ENCODE data around the gene LRWD1. TPM values are rescaled to one million over a fixed set of nuclear protein-coding genes. Genes with fewer than 3 reads are reported as not detected.

Gene LRWD1
- total and polyA plus RNA-seq, 2 of the 13 experiments (the other 11 are each of a cell fraction or from before 2014, with no cell fraction given), result 8.5 to 16.3 TPM

DNA sequence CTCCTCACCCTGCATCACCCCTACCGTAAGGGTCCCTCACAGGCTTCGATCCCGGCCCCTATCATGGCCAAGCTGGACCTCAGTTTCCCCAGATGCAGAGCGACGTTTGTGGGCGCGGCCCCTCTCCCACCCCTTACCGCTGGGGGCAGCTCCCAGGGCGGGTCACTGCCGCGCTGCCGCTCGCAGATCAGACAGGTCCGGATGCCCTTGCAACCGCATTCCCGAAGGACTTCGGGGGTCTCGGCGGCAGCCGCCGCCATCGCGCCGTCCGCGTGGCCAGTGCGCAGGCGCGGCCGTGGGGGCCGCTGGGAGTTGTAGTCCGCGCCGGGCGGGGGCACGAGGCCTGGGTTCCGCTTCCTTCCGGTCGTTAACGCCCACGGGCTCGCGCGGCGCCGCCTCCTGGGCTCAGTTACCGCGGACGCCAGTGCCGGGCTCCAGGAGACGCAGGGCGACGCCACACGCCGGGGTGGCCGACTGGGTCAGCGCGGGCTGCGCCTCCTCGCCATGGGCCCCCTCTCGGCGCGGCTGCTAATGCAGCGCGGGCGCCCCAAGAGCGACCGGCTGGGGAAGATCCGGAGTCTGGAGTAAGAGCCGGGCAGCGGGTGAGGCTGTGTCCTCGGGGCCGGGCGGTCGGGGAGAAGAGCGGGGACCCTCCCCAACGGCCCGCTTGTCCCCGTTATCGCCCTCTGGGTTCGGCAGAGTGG, at the start of gene LRWD1, which contains the start of gene ALKBH4 (continued):
- TF ChIP-seq, protein P1, sequence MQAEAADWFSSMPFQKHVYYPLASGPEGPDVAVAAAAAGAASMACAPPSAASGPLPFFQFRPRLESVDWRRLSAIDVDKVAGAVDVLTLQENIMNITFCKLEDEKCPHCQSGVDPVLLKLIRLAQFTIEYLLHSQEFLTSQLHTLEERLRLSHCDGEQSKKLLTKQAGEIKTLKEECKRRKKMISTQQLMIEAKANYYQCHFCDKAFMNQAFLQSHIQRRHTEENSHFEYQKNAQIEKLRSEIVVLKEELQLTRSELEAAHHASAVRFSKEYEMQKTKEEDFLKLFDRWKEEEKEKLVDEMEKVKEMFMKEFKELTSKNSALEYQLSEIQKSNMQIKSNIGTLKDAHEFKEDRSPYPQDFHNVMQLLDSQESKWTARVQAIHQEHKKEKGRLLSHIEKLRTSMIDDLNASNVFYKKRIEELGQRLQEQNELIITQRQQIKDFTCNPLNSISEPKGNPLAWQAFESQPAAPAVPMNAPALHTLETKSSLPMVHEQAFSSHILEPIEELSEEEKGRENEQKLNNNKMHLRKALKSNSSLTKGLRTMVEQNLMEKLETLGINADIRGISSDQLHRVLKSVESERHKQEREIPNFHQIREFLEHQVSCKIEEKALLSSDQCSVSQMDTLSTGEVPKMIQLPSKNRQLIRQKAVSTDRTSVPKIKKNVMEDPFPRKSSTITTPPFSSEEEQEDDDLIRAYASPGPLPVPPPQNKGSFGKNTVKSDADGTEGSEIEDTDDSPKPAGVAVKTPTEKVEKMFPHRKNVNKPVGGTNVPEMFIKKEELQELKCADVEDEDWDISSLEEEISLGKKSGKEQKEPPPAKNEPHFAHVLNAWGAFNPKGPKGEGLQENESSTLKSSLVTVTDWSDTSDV (CRISPR knock-in tag; IDR thresholded peaks at IDR 0.05), result peak; percentile 90; the same call in 1 of the 2 replicates
- TF ChIP-seq MEIS1 (CRISPR knock-in tag; IDR thresholded peaks at IDR 0.05; ENCODE audit: borderline replicate concordance) (no peak), POLR2AphosphoS5 (IDR thresholded peaks at IDR 0.05; ENCODE audit: low read depth, low read length) (peak; percentile 70), ZNF30 (CRISPR knock-in tag; IDR thresholded peaks at IDR 0.05) (no peak), TOPORS (CRISPR knock-in tag; IDR thresholded peaks at IDR 0.05) (peak; percentile 71; the same call in 1 of the 2 replicates), ZZZ3 (CRISPR knock-in tag; IDR thresholded peaks at IDR 0.05; ENCODE audit: borderline replicate concordance) (no peak), SNAI1 (CRISPR knock-in tag; IDR thresholded peaks at IDR 0.05; ENCODE audit: borderline replicate concordance) (no peak), REPIN1 (CRISPR knock-in tag; IDR thresholded peaks at IDR 0.05; ENCODE audit: borderline replicate concordance, low read depth) (peak; percentile 77; the same call in 1 of the 2 replicates)
- TF ChIP-seq, protein P2, sequence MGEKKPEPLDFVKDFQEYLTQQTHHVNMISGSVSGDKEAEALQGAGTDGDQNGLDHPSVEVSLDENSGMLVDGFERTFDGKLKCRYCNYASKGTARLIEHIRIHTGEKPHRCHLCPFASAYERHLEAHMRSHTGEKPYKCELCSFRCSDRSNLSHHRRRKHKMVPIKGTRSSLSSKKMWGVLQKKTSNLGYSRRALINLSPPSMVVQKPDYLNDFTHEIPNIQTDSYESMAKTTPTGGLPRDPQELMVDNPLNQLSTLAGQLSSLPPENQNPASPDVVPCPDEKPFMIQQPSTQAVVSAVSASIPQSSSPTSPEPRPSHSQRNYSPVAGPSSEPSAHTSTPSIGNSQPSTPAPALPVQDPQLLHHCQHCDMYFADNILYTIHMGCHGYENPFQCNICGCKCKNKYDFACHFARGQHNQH (CRISPR knock-in tag; IDR thresholded peaks at IDR 0.05), result peak; percentile 38
- TF ChIP-seq, protein P3, sequence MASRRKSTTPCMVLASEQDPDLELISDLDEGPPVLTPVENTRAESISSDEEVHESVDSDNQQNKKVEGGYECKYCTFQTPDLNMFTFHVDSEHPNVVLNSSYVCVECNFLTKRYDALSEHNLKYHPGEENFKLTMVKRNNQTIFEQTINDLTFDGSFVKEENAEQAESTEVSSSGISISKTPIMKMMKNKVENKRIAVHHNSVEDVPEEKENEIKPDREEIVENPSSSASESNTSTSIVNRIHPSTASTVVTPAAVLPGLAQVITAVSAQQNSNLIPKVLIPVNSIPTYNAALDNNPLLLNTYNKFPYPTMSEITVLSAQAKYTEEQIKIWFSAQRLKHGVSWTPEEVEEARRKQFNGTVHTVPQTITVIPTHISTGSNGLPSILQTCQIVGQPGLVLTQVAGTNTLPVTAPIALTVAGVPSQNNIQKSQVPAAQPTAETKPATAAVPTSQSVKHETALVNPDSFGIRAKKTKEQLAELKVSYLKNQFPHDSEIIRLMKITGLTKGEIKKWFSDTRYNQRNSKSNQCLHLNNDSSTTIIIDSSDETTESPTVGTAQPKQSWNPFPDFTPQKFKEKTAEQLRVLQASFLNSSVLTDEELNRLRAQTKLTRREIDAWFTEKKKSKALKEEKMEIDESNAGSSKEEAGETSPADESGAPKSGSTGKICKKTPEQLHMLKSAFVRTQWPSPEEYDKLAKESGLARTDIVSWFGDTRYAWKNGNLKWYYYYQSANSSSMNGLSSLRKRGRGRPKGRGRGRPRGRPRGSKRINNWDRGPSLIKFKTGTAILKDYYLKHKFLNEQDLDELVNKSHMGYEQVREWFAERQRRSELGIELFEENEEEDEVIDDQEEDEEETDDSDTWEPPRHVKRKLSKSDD (CRISPR knock-in tag; IDR thresholded peaks at IDR 0.05; ENCODE audit: low read depth), result peak; percentile 64; the same call in 1 of the 2 replicates
